Nephron (organoid): ENCODE results near the gene STOML2.
"Not testable (repeated sequence)": the region's sequence is repeated elsewhere in the genome, so short reads cannot be mapped to it uniquely, and the experiment has no call there.

Experiments used
- H3K27ac Mint-ChIP-seq, 3 experiments: 2 replicates each; pipeline ENCODE4 v1.8.0; 2020; ENCODE audit warnings: mixed read lengths in 3 of 3, mild to moderate bottlenecking in 2 of 3, moderate library complexity in 1 of 3
- H3K27me3 Mint-ChIP-seq: 2 replicates; pipeline ENCODE4 v1.8.0; 2021; ENCODE audit warnings: low read depth, mild to moderate bottlenecking, moderate library complexity, mixed read lengths
- H3K36me3 Mint-ChIP-seq: 2 replicates; pipeline ENCODE4 v1.8.0; 2020; ENCODE audit warnings: low read depth, mixed read lengths
- H3K4me1 Mint-ChIP-seq: 2 replicates; pipeline ENCODE4 v1.8.0; 2020; ENCODE audit warnings: mixed read lengths
- H3K4me3 Mint-ChIP-seq, 3 experiments: 2 replicates each; pipeline ENCODE4 v1.8.0; 2020; ENCODE audit warnings: mild to moderate bottlenecking in 3 of 3, mixed read lengths in 3 of 3, moderate library complexity in 2 of 3
- H3K9me3 Mint-ChIP-seq: 2 replicates; pipeline ENCODE4 v1.8.0; 2020; ENCODE audit warnings: mixed read lengths
- CTCF ChIP-seq, 3 experiments: fragments of 200-600 bp; sonication (generic); IDR thresholded peaks; one replicate each; pipeline ENCODE4 v1.5.0; 2021; ENCODE audit warnings: antibody characterized with exemption in 3 of 3; ENCODE audit not compliant: unreplicated experiment in 3 of 3

The STOML2 gene, protein sequence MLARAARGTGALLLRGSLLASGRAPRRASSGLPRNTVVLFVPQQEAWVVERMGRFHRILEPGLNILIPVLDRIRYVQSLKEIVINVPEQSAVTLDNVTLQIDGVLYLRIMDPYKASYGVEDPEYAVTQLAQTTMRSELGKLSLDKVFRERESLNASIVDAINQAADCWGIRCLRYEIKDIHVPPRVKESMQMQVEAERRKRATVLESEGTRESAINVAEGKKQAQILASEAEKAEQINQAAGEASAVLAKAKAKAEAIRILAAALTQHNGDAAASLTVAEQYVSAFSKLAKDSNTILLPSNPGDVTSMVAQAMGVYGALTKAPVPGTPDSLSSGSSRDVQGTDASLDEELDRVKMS

DNA sequence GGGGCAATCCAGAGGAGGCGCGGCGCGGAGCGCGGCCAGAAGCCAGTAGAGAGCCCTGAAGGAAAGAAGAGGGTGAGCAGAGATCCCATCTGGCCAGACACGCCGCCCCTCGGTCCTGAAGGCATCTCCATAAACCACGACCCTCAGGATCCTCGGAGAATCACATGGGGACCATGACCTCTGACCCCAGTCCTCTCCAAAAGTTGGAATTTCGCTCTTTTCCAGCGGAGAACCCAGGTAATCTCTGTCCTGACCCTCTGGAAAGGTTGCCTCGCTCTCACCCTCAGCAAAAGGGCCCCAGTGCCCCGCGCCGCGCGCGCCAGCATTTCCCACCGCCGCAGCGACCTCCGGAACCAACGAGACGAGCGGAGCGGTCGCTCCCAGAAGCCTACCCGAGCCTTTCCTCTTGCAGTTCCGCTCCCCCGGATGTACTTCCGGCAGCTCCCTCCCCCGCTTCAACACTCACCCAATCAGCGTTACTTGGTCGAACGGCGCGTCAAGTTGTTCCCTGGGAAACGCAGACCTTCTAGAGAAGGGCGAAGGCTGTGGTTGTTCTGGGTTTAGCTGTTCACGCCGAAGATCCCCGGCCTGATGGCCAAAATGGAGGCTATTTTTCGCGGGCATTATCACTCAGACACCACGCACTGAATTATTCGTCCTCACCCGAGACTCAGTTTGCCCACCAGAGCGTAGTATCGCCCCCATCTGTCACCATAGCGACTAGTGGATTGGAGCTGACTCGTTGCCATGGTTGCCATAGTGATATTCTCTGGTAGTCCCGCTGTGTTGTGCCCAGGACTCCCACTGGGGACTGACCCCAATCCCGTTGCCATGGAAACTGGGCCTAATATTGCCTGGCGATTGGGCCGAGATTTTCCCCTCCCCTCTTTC, at the start of gene STOML2:
STOML2 (minus strand) TSS at position 363 of the 891 bp plus-strand sequence; CDS start at position 326, 37 bp downstream.
- H3K27me3 Mint-ChIP-seq: no peaks in the 10 kb centered on the region
- peaks cover 25% of the 10 kb centered on the region for H3K4me1 Mint-ChIP-seq
- peak within 1 kb of the TSS; percentile 77 to 92 (median 85) for H3K27ac Mint-ChIP-seq
- no peak for TF ChIP-seq CTCF (IDR thresholded peaks at IDR 0.05; ENCODE audit: unreplicated experiment in 3 of 3)
- H3K36me3 Mint-ChIP-seq: peaks cover 41% of the 10 kb centered on the region
- H3K9me3 Mint-ChIP-seq: no peaks in the 10 kb centered on the region
- peak within 1 kb of the TSS; percentile 86 to 90 (median 89) for H3K4me3 Mint-ChIP-seq

DNA sequence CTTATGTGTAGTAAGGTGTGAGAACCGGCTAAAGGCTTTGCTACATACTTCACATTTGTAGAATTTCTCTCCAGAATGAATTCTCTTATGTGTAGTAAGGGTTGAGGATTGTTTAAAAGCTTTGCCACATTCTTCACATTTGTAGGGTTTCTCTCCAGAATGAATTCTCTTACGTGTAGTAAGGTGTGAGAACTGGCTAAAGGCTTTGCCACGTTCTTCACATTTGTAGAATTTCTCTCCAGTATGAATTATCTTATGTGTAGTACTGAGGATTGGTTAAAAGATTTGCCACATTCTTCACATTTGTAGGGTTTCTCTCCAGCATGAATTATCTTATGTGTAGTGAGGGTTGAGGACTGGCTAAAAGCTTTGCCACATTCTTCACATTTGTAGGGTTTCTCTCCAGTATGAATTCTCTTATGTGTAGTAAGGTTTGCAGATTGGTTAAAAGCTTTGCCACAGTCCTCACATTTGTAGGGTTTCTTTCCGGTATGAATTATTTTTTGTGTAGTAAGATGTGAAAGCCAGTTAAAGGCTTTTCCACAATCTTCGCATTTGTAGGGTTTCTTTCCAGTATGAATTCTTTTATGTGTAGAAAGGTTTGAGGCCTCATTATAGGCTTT, 45.1 kb upstream of the STOML2 start:
- not testable (repeated sequence) for H3K36me3 Mint-ChIP-seq, H3K4me1 Mint-ChIP-seq, H3K27me3 Mint-ChIP-seq, H3K4me3 Mint-ChIP-seq, H3K27ac Mint-ChIP-seq
- H3K9me3 Mint-ChIP-seq: peaks cover 38% of the 10 kb centered on the region

- Mint-ChIP-seq H3K9me3 (peaks cover 28% of the 10 kb centered on the region), H3K36me3 (no peaks in the 10 kb centered on the region), H3K4me3 (no peak overlapping the region), H3K27ac (no peak overlapping the region), H3K27me3 (no peaks in the 10 kb centered on the region), H3K4me1 (no peaks in the 10 kb centered on the region)
- no peak for TF ChIP-seq CTCF (IDR thresholded peaks at IDR 0.05; ENCODE audit: unreplicated experiment in 3 of 3)
Observed at GRCh38 chr9:35142037-35142436, 39.1 kb upstream of the STOML2 start.

GRCh38 chr9:35140093-35140492, 37.2 kb upstream of the STOML2 start:
- peaks cover 23% of the 10 kb centered on the region for H3K9me3 Mint-ChIP-seq
- H3K27ac Mint-ChIP-seq: no peak overlapping the region
- no peaks in the 10 kb centered on the region for H3K4me1 Mint-ChIP-seq
- TF ChIP-seq CTCF (IDR thresholded peaks at IDR 0.05; ENCODE audit: unreplicated experiment in 3 of 3): no peak
- no peaks in the 10 kb centered on the region for H3K27me3 Mint-ChIP-seq
- H3K4me3 Mint-ChIP-seq: no peak overlapping the region
- no peaks in the 10 kb centered on the region for H3K36me3 Mint-ChIP-seq

GRCh38 chr9:35136866-35137265, 33.9 kb upstream of the STOML2 start:
- Mint-ChIP-seq H3K4me3 (no peak overlapping the region), H3K27ac (no peak overlapping the region), H3K36me3 (no peaks in the 10 kb centered on the region), H3K27me3 (no peaks in the 10 kb centered on the region), H3K9me3 (peaks cover 20% of the 10 kb centered on the region), H3K4me1 (no peaks in the 10 kb centered on the region)
- no peak for TF ChIP-seq CTCF (IDR thresholded peaks at IDR 0.05; ENCODE audit: unreplicated experiment in 3 of 3)

- Mint-ChIP-seq H3K27me3 (no peaks in the 10 kb centered on the region), H3K4me3 (no peak overlapping the region)
Observed at GRCh38 chr9:35135988-35136387, 33.1 kb upstream of the STOML2 start.

More at GRCh38 chr9:35135988-35136387, 33.1 kb upstream of the STOML2 start:
- Mint-ChIP-seq H3K4me1 (no peaks in the 10 kb centered on the region), H3K9me3 (peaks cover 17% of the 10 kb centered on the region), H3K27ac (no peak overlapping the region), H3K36me3 (no peaks in the 10 kb centered on the region)
- TF ChIP-seq CTCF (IDR thresholded peaks at IDR 0.05; ENCODE audit: unreplicated experiment in 3 of 3): no peak
